ENCODE data around the gene GMDS. TPM values are rescaled to one million over a fixed set of nuclear protein-coding genes. Genes with fewer than 3 reads are reported as not detected.

Gene GMDS
- total and polyA plus RNA-seq, 2 experiments from 2014 or later: 3.0 to 12.6 TPM

DNA sequence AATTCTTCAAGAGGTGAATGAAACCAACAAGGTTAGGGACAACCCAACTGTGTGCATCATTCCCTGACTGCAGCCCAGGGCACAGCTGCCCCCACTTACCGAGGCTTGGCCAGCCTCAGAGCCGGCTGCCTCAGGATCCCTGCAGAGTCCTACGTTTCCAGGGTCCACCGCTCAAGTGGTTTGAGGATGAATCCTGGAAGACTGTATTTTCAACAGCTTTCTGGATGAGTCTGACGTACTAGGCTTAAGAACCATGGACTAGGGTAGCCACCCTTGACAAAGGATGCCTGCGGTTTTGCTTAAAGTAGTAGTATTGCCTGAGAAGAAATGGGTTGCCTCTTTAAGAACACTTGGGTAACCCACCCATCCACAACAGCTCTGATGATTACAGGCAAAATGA lies 534.3 kb downstream of the GMDS start:
- Histone ChIP-seq H3K27ac (no peak overlapping the region), H3K4me1 (ENCODE audit: insufficient read depth) (no peaks in the 10 kb centered on the region), H3K9ac (no peak overlapping the region), H3F3A (ENCODE audit: insufficient read depth) (no peaks in the 10 kb centered on the region), H3K9me2 (ENCODE audit: insufficient read depth) (no peaks in the 10 kb centered on the region), H3K4me2 (ENCODE audit: unreplicated experiment) (no peak overlapping the region), H3K9me3 (ENCODE audit: low read depth) (no peaks in the 10 kb centered on the region), H4K20me1 (ENCODE audit: insufficient read depth) (no peaks in the 10 kb centered on the region), H3K36me3 (ENCODE audit: low read depth) (no peaks in the 10 kb centered on the region), H2AFZ (no peak overlapping the region), H3K79me2 (ENCODE audit: insufficient read depth) (no peaks in the 10 kb centered on the region), H3K4me3 (no peak overlapping the region), H3K27me3 (replicated peaks; ENCODE audit: insufficient read depth) (no peaks in the 10 kb centered on the region)
- 71 to 75% methylated on average over 6 of the region's 6 CpGs for WGBS, 2 experiments (ENCODE audit: low coverage in 1 of 2, low lambda C conversion rate in 2 of 2, missing lambda C conversion rate in 2 of 2)
- TF ChIP-seq EZH2phosphoT487 (IDR thresholded peaks at IDR 0.05; ENCODE audit: insufficient read depth, low read depth) (no peak), EZH2 (IDR thresholded peaks at IDR 0.05; ENCODE audit: insufficient read depth, poor library complexity, severe bottlenecking) (no peak)
- in situ Hi-C loops (cut with MboI): no loop called here
- DNase-seq: no peak

DNA sequence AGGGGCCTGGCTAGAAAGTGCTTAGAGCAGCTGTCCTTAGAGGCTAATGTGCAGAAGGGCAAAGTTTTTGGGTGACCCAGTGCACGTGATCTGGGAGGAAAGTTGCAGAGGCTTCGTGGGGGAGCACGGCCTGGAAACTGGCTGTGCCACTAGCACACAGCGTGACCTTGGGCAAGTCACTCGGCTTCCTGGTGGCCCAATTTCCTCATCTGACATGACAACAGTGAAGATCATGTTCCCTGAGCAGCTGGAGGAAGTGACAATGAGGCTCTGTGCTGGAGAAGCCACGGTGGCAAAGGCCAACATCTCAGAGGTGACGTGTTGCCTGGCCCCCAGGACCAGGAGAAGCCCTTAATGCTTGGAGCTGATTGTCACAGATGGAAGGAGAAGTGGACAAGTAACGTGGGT lies 536.2 kb downstream of the GMDS start:
- DNase-seq: no peak
- Histone ChIP-seq H3K4me3 (no peak overlapping the region), H3K9ac (no peak overlapping the region), H3K27me3 (replicated peaks; ENCODE audit: insufficient read depth) (no peaks in the 10 kb centered on the region), H3K36me3 (ENCODE audit: low read depth) (no peaks in the 10 kb centered on the region), H3K27ac (no peak overlapping the region), H3K9me2 (ENCODE audit: insufficient read depth) (no peaks in the 10 kb centered on the region), H3K4me1 (ENCODE audit: insufficient read depth) (no peaks in the 10 kb centered on the region), H3K4me2 (ENCODE audit: unreplicated experiment) (no peak overlapping the region), H3K9me3 (ENCODE audit: low read depth) (no peaks in the 10 kb centered on the region), H3F3A (ENCODE audit: insufficient read depth) (no peaks in the 10 kb centered on the region), H4K20me1 (ENCODE audit: insufficient read depth) (no peaks in the 10 kb centered on the region), H3K79me2 (ENCODE audit: insufficient read depth) (no peaks in the 10 kb centered on the region), H2AFZ (no peak overlapping the region)
- WGBS, 2 experiments (ENCODE audit: low coverage in 1 of 2, low lambda C conversion rate in 2 of 2, missing lambda C conversion rate in 2 of 2): 90 to 91% methylated on average over 8 of the region's 8 CpGs
- TF ChIP-seq EZH2phosphoT487 (IDR thresholded peaks at IDR 0.05; ENCODE audit: insufficient read depth, low read depth): no peak
- no peak for TF ChIP-seq EZH2 (IDR thresholded peaks at IDR 0.05; ENCODE audit: insufficient read depth, poor library complexity, severe bottlenecking)
- in situ Hi-C loops (cut with MboI): no loop called here

DNA sequence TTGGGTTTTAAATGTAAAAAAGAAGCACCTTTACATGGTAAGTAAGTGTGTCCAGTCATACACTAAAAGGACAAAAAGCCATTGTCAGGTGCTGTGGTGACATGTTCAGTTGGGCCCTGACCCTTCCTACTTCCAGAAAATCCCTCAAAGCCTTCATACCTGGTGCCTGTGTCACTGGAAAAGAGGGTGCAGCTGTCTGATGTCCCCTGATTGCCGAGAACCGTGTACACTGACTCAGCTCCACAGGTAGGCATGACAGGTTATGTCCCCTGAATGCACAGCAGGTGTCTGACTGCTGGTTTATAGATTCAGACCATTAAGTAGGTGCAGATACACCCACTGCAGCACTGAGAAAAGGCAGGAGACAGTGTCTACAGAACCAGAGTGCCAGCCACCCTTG lies 536.6 kb downstream of the GMDS start:
- H4K20me1 ChIP-seq (ENCODE audit: insufficient read depth): no peaks in the 10 kb centered on the region
- DNase-seq: no peak
- no peak overlapping the region for H2AFZ ChIP-seq
- no peaks in the 10 kb centered on the region for H3K27me3 ChIP-seq (replicated peaks; ENCODE audit: insufficient read depth)
- no peak overlapping the region for H3K4me3 ChIP-seq
- H3K27ac ChIP-seq: no peak overlapping the region
- H3K4me2 ChIP-seq (ENCODE audit: unreplicated experiment): no peak overlapping the region
- H3K9ac ChIP-seq: no peak overlapping the region
- no peaks in the 10 kb centered on the region for H3K36me3 ChIP-seq (ENCODE audit: low read depth)
- no peaks in the 10 kb centered on the region for H3K4me1 ChIP-seq (ENCODE audit: insufficient read depth)
- H3F3A ChIP-seq (ENCODE audit: insufficient read depth): no peaks in the 10 kb centered on the region
- no peaks in the 10 kb centered on the region for H3K9me3 ChIP-seq (ENCODE audit: low read depth)
- H3K79me2 ChIP-seq (ENCODE audit: insufficient read depth): no peaks in the 10 kb centered on the region
- in situ Hi-C loops (cut with MboI): no loop called here
- 97 to 100% methylated on average over 2 of the region's 2 CpGs for WGBS, 2 experiments (ENCODE audit: low coverage in 1 of 2, low lambda C conversion rate in 2 of 2, missing lambda C conversion rate in 2 of 2)
- no peak for TF ChIP-seq EZH2phosphoT487 (IDR thresholded peaks at IDR 0.05; ENCODE audit: insufficient read depth, low read depth)
- no peaks in the 10 kb centered on the region for H3K9me2 ChIP-seq (ENCODE audit: insufficient read depth)

DNA sequence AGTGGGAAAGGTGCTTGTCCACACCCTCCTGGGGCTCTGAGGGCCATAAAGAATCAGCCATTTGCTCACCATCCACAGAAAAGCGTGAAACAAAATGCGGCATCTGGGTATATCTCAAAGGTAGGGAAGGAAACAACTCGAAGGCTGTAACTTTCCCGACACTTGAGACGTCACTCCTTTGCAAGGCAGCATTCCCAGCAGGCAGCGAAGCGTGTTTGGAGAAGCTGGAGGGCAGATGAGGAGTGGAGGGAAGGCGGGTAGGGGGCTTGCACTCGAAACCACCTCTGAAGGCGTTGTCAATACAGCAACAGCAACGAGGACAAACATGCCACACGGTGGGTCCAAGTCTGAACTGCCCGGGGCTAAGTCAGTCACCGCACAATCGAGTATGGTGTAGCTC lies 537.3 kb downstream of the GMDS start:
- no peaks in the 10 kb centered on the region for H3K9me3 ChIP-seq (ENCODE audit: low read depth)
- in situ Hi-C loops (cut with MboI): no loop called here
- 88 to 93% methylated on average over 14 to 15 of the region's 15 CpGs for WGBS, 2 experiments (ENCODE audit: low coverage in 1 of 2, low lambda C conversion rate in 2 of 2, missing lambda C conversion rate in 2 of 2)
- H2AFZ ChIP-seq: no peak overlapping the region
- H3F3A ChIP-seq (ENCODE audit: insufficient read depth): peaks cover 2% of the 10 kb centered on the region
- DNase-seq: no peak
- no peaks in the 10 kb centered on the region for H4K20me1 ChIP-seq (ENCODE audit: insufficient read depth)
- no peak overlapping the region for H3K27ac ChIP-seq
- no peak for TF ChIP-seq EZH2 (IDR thresholded peaks at IDR 0.05; ENCODE audit: insufficient read depth, poor library complexity, severe bottlenecking)
- TF ChIP-seq EZH2phosphoT487 (IDR thresholded peaks at IDR 0.05; ENCODE audit: insufficient read depth, low read depth): no peak
- no peak overlapping the region for H3K4me2 ChIP-seq (ENCODE audit: unreplicated experiment)
- H3K9me2 ChIP-seq (ENCODE audit: insufficient read depth): no peaks in the 10 kb centered on the region
- H3K36me3 ChIP-seq (ENCODE audit: low read depth): no peaks in the 10 kb centered on the region
- H3K4me1 ChIP-seq (ENCODE audit: insufficient read depth): peaks cover 5% of the 10 kb centered on the region
- H3K79me2 ChIP-seq (ENCODE audit: insufficient read depth): no peaks in the 10 kb centered on the region
- no peak overlapping the region for H3K4me3 ChIP-seq
- H3K27me3 ChIP-seq (replicated peaks; ENCODE audit: insufficient read depth): no peaks in the 10 kb centered on the region
- H3K9ac ChIP-seq: no peak overlapping the region

DNA sequence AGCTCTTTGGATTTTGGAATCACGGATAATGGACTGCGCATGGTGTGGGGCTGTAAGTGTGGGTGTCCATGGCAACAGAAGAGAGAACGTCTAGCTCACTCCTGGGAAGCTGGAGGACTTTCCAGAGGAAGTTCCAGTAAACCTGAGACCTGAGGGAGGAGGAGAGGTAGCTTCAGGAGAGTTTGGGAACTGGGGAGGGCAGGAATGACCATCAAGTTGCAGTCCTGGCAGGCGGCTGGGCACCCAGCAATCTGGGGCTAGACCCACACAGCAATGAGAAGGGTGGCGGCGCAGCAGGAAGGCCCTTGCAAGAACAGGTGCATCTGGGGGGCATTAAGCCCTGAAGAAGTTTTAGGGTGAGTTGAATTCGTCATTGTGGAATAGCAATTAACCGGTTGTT lies 539.8 kb downstream of the GMDS start:
- no peak overlapping the region for H3K4me3 ChIP-seq
- no peaks in the 10 kb centered on the region for H3K79me2 ChIP-seq (ENCODE audit: insufficient read depth)
- no peaks in the 10 kb centered on the region for H4K20me1 ChIP-seq (ENCODE audit: insufficient read depth)
- no peak overlapping the region for H3K9ac ChIP-seq
- no peaks in the 10 kb centered on the region for H3K27me3 ChIP-seq (replicated peaks; ENCODE audit: insufficient read depth)
- no peak for DNase-seq
- H3F3A ChIP-seq (ENCODE audit: insufficient read depth): peaks cover 24% of the 10 kb centered on the region
- H3K27ac ChIP-seq: no peak overlapping the region
- no peaks in the 10 kb centered on the region for H3K9me2 ChIP-seq (ENCODE audit: insufficient read depth)
- H3K36me3 ChIP-seq (ENCODE audit: low read depth): no peaks in the 10 kb centered on the region
- no peak overlapping the region for H3K4me2 ChIP-seq (ENCODE audit: unreplicated experiment)
- H3K4me1 ChIP-seq (ENCODE audit: insufficient read depth): peaks cover 25% of the 10 kb centered on the region
- H2AFZ ChIP-seq: no peak overlapping the region
- H3K9me3 ChIP-seq (ENCODE audit: low read depth): no peaks in the 10 kb centered on the region
- WGBS, 2 experiments (ENCODE audit: low coverage in 1 of 2, low lambda C conversion rate in 2 of 2, missing lambda C conversion rate in 2 of 2): 94 to 95% methylated on average over 8 of the region's 8 CpGs
- in situ Hi-C loops (cut with MboI): no loop called here
- no peak for TF ChIP-seq EZH2phosphoT487 (IDR thresholded peaks at IDR 0.05; ENCODE audit: insufficient read depth, low read depth)
- TF ChIP-seq EZH2 (IDR thresholded peaks at IDR 0.05; ENCODE audit: insufficient read depth, poor library complexity, severe bottlenecking): no peak
